Measurements from ENCODE around the gene ESRRG.

The ESRRG gene

DNA sequence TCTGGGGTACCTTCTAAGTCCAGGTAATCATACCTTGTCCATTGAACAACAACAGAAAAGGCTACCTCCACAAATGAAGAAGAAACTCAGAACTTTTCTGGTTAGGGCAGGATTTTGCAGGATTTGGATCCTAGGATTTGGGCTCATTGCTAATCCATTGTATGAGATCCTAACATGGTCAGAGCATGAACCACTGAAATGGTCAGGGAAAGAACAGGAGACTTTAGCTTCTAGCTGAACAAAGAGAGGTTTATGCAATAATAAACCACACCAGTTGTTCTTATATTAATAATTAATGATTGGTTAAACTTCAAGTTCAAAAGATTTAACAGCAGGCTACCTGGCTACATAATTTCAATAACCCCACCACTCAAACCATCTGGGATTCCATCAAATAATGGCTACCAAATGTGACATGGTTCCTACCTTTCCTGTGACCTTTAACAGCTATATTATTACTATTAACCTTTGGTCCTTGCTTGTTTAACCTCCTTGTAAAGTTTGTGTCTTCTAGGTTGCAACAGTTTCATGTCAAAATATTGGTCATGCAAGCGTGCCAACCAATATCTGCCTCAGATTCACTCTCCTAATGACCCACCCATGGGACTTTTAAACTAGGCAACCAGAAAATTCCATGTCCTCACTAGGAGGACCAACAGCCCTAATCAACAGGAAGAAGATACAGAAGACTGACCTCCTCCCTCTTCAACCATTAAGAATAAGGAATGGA lies 239.4 kb downstream of the ESRRG start:
- no peaks in the 10 kb centered on the region for H3K9me3 ChIP-seq (ENCODE audit: insufficient read depth, low read length)
- TF ChIP-seq, protein P1, sequence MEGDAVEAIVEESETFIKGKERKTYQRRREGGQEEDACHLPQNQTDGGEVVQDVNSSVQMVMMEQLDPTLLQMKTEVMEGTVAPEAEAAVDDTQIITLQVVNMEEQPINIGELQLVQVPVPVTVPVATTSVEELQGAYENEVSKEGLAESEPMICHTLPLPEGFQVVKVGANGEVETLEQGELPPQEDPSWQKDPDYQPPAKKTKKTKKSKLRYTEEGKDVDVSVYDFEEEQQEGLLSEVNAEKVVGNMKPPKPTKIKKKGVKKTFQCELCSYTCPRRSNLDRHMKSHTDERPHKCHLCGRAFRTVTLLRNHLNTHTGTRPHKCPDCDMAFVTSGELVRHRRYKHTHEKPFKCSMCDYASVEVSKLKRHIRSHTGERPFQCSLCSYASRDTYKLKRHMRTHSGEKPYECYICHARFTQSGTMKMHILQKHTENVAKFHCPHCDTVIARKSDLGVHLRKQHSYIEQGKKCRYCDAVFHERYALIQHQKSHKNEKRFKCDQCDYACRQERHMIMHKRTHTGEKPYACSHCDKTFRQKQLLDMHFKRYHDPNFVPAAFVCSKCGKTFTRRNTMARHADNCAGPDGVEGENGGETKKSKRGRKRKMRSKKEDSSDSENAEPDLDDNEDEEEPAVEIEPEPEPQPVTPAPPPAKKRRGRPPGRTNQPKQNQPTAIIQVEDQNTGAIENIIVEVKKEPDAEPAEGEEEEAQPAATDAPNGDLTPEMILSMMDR (IDR thresholded peaks at IDR 0.05; ENCODE audit: insufficient read depth, low read length, poor library complexity, severe bottlenecking), result no peak
- TF ChIP-seq EZH2phosphoT487 (conservative IDR thresholded peaks at IDR 0.05; ENCODE audit: low read length), result no peak
- no peaks in the 10 kb centered on the region for H3F3A ChIP-seq (ENCODE audit: insufficient read depth)
- H3K4me3 ChIP-seq (ENCODE audit: insufficient read depth, low read length, poor library complexity, severe bottlenecking), result no peak overlapping the region
- H3K9me2 ChIP-seq (replicated peaks; ENCODE audit: insufficient read depth, low read length), result no peaks in the 10 kb centered on the region
- no peak overlapping the region for H2AFZ ChIP-seq (ENCODE audit: low read depth, low read length, severe bottlenecking)
- H3K36me3 ChIP-seq (ENCODE audit: low read length), result no peaks in the 10 kb centered on the region
- no peaks in the 10 kb centered on the region for H3K79me2 ChIP-seq (ENCODE audit: insufficient read depth, low read length)
- no peak overlapping the region for H3K27ac ChIP-seq (ENCODE audit: low read depth, low read length)
- no peaks in the 10 kb centered on the region for H4K20me1 ChIP-seq (ENCODE audit: low read depth, low read length)
- no peaks in the 10 kb centered on the region for H3K27me3 ChIP-seq (ENCODE audit: low read length)
- H3K4me2 ChIP-seq (ENCODE audit: low read depth, low read length, poor library complexity, severe bottlenecking), result no peak overlapping the region
- no peak overlapping the region for H3K9ac ChIP-seq (ENCODE audit: low read length)

DNA sequence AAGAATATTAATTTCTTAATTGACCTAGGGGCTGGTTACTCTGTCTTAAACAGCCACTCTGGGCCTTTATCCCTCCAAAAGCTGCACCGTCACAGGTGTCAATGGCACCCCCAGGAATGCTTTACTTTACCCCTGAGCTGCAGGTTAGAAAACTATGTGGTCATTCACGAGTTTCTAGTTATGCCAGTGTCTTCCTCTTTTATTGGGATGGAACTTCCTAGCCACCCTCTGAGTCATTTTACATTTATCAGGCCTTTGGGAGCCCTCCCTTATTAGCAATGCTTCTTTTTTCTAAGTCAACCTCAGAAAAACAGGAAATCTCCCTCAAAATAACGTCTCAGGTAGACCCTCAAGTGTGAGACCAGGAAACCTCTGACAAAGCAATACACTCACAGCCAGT lies 240.6 kb downstream of the ESRRG start:
- no peaks in the 10 kb centered on the region for H3F3A ChIP-seq (ENCODE audit: insufficient read depth)
- H3K4me3 ChIP-seq (ENCODE audit: insufficient read depth, low read length, poor library complexity, severe bottlenecking), result no peak overlapping the region
- H3K27ac ChIP-seq (ENCODE audit: low read depth, low read length), result no peak overlapping the region
- no peak overlapping the region for H2AFZ ChIP-seq (ENCODE audit: low read depth, low read length, severe bottlenecking)
- no peak overlapping the region for H3K9ac ChIP-seq (ENCODE audit: low read length)
- no peak for TF ChIP-seq EZH2phosphoT487 (conservative IDR thresholded peaks at IDR 0.05; ENCODE audit: low read length)
- TF ChIP-seq, protein P1 (IDR thresholded peaks at IDR 0.05; ENCODE audit: insufficient read depth, low read length, poor library complexity, severe bottlenecking), result no peak
- H3K36me3 ChIP-seq (ENCODE audit: low read length), result no peaks in the 10 kb centered on the region
- no peaks in the 10 kb centered on the region for H3K9me2 ChIP-seq (replicated peaks; ENCODE audit: insufficient read depth, low read length)
- H4K20me1 ChIP-seq (ENCODE audit: low read depth, low read length), result no peaks in the 10 kb centered on the region
- H3K4me2 ChIP-seq (ENCODE audit: low read depth, low read length, poor library complexity, severe bottlenecking), result no peak overlapping the region
- no peaks in the 10 kb centered on the region for H3K79me2 ChIP-seq (ENCODE audit: insufficient read depth, low read length)
- no peaks in the 10 kb centered on the region for H3K9me3 ChIP-seq (ENCODE audit: insufficient read depth, low read length)
- H3K27me3 ChIP-seq (ENCODE audit: low read length), result no peaks in the 10 kb centered on the region

DNA sequence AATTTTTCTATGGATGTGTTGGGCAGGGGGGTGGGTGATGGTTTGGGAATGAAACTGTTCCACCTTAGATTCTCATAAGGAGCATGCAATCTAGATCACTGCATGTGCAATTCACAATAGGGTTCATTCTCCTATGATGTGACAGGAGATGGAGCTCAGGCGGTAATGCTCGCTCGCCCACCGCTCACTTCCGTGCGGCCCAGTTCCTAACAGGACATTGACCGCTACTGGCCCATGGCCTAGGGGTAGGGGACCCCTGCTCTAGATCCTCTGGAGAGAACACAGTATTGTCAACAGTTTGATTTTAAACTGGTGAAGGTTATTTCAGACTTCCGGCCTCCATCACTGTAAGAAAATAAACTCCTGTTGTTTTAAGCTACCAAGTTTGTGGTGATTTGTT lies 245.0 kb downstream of the ESRRG start:
- no peaks in the 10 kb centered on the region for H3K27me3 ChIP-seq (ENCODE audit: low read length)
- no peaks in the 10 kb centered on the region for H3F3A ChIP-seq (ENCODE audit: insufficient read depth)
- H3K9me3 ChIP-seq (ENCODE audit: insufficient read depth, low read length), result no peaks in the 10 kb centered on the region
- H3K79me2 ChIP-seq (ENCODE audit: insufficient read depth, low read length), result no peaks in the 10 kb centered on the region
- no peak overlapping the region for H3K4me3 ChIP-seq (ENCODE audit: insufficient read depth, low read length, poor library complexity, severe bottlenecking)
- no peak overlapping the region for H3K27ac ChIP-seq (ENCODE audit: low read depth, low read length)
- TF ChIP-seq, protein P1 (IDR thresholded peaks at IDR 0.05; ENCODE audit: insufficient read depth, low read length, poor library complexity, severe bottlenecking), result no peak
- H3K9ac ChIP-seq (ENCODE audit: low read length), result no peak overlapping the region
- H2AFZ ChIP-seq (ENCODE audit: low read depth, low read length, severe bottlenecking), result no peak overlapping the region
- no peaks in the 10 kb centered on the region for H3K9me2 ChIP-seq (replicated peaks; ENCODE audit: insufficient read depth, low read length)
- H4K20me1 ChIP-seq (ENCODE audit: low read depth, low read length), result no peaks in the 10 kb centered on the region
- H3K4me2 ChIP-seq (ENCODE audit: low read depth, low read length, poor library complexity, severe bottlenecking), result no peak overlapping the region
- H3K36me3 ChIP-seq (ENCODE audit: low read length), result no peaks in the 10 kb centered on the region
